Gastrocnemius medialis (tissue), 4 donors: ENCODE results near the gene RALGPS2. TPM values are rescaled to one million over a fixed set of nuclear protein-coding genes. Genes with fewer than 3 reads are reported as not detected.

Experiments
- ATAC-seq, 2 donors: fragments of 150-250 bp; one replicate each; pipeline ENCODE4 v1.9.1; 2016
- DNase-seq, 2 donors: peaks; one replicate each; pipeline ENCODE4 v3.0.0-alpha.2; 2019
- H3K27ac ChIP-seq, 4 donors: fragments of 200-600 bp; sonication (generic); 1 replicate in 1 of 4; 2 replicates in 3 of 4; pipeline ENCODE4 v1.5.1; 2016 to 2018; ENCODE audit warnings: mild to moderate bottlenecking in 2 of 4, moderate library complexity in 1 of 4
- H3K27me3 ChIP-seq, 3 donors: fragments of 200-600 bp; sonication (generic) in 2 of 3; 1 replicate in 1 of 3; 2 replicates in 2 of 3; pipeline versions ENCODE4 v1.5.1 to v1.6.0; 2016 to 2019; ENCODE audit warnings: mild to moderate bottlenecking in 1 of 3, moderate library complexity in 1 of 3
- H3K36me3 ChIP-seq, 2 donors: fragments of 200-600 bp; sonication (generic) in 1 of 2; one replicate each; pipeline ENCODE4 v1.5.1; 2017 to 2018
- H3K4me1 ChIP-seq, 2 donors: fragments of 200-600 bp; sonication (generic) in 1 of 2; one replicate each; pipeline ENCODE4 v1.5.1; 2016 to 2017; ENCODE audit warnings: mild to moderate bottlenecking in 2 of 2
- H3K4me3 ChIP-seq, 4 donors: fragments of 200-600 bp; sonication (generic) in 3 of 4; 1 replicate in 1 of 4; 2 replicates in 3 of 4; pipeline ENCODE4 v1.5.1; 2016 to 2019; ENCODE audit warnings: mild to moderate bottlenecking in 2 of 4
- H3K9me3 ChIP-seq, 3 donors: fragments of 200-600 bp; sonication (generic) in 2 of 3; 1 replicate in 1 of 3; 2 replicates in 2 of 3; pipeline ENCODE4 v1.5.1; 2016 to 2019
- CTCF ChIP-seq, 5 experiments: fragments of 450-650 bp in 3 of 5; fragments of 200-600 bp in 2 of 5; sonication (generic) in 2 of 5; IDR thresholded peaks in 4 of 5; conservative IDR thresholded peaks in 1 of 5; 1 replicate in 4 of 5; 2 replicates in 1 of 5; pipeline ENCODE4 v1.5.1; 2016 to 2019; ENCODE audit warnings: antibody characterized with exemption in 5 of 5, mild to moderate bottlenecking in 3 of 5, moderate library complexity in 3 of 5
- POLR2A ChIP-seq, 2 donors: fragments of 450-650 bp; IDR thresholded peaks; one replicate each; pipeline ENCODE4 v1.6.1; 2017; ENCODE audit warnings: antibody characterized with exemption in 2 of 2, mild to moderate bottlenecking in 2 of 2, moderate library complexity in 2 of 2
- in situ Hi-C, 4 donors: fragments of 200-750 bp; cut with MboI; loops; one replicate each; pipeline versions ENCODE4 v1.15.0 to v1.8.0; 2017; ENCODE audit warnings: low sequenced_read_pairs in 4 of 4
- intact Hi-C: fragments of 100-400 bp; cut with DNase I; formaldehyde crosslinking; loops from one replicate; pipeline ENCODE4 v1.15.1; 2023; ENCODE audit warnings: low total_unique reads
- total RNA-seq, 4 donors: library from RNA; depleted of rRNA; stranded (reverse); fragments of >200 nt; gene quantifications; one replicate each; pipeline versions ENCODE4 v1.1.0 to v1.2.3, GENCODE V29; 2016

Gene RALGPS2
- total RNA-seq, 4 donors from 2014 or later = 1.1 to 6.5 (median 2.5) TPM

GRCh38 chr1:178867670-178868069 lies 142.6 kb downstream of the RALGPS2 start:
- peak overlapping the region; percentile 76 to 84 (median 82) for H3K27ac ChIP-seq
- intact Hi-C loops (loop anchor here (5.0 to 10.0 kb wide), 3 partner anchors 140 to 330 kb away; partner anchors contain the start of genes FAM20B and RALGPS2), in situ Hi-C loops (no loop called here)
- H3K9me3 ChIP-seq = no peaks in the 10 kb centered on the region
- peaks cover 40 to 53% of the 10 kb centered on the region in 2 donors for H3K4me1 ChIP-seq
- H3K27me3 ChIP-seq = no peaks in the 10 kb centered on the region
- H3K36me3 ChIP-seq = no peaks in the 10 kb centered on the region
- peak in 1 of 2 donors; percentile 52 for ATAC-seq
- TF ChIP-seq CTCF (IDR thresholded peaks at IDR 0.05 in 4 of 5, conservative IDR thresholded peaks at IDR 0.05 in 1 of 5) (no peak), POLR2A (IDR thresholded peaks at IDR 0.05) (no peak)
- H3K4me3 ChIP-seq = peak overlapping the region; percentile 54 to 63 (median 58)
- DNase-seq = no peak

- Histone ChIP-seq H3K36me3 (no peaks in the 10 kb centered on the region), H3K27me3 (no peaks in the 10 kb centered on the region), H3K9me3 (no peaks in the 10 kb centered on the region), H3K4me1 (peaks cover 36 to 54% of the 10 kb centered on the region in 2 donors), H3K4me3 (peak overlapping the region; percentile 54 to 63 (median 58)), H3K27ac (peak overlapping the region; percentile 76 to 84 (median 82))
- no peak for ATAC-seq
- no peak for DNase-seq
- in situ Hi-C loops = no loop called here
- no peak for TF ChIP-seq POLR2A (IDR thresholded peaks at IDR 0.05)
- no peak for TF ChIP-seq CTCF (IDR thresholded peaks at IDR 0.05 in 4 of 5, conservative IDR thresholded peaks at IDR 0.05 in 1 of 5)
- intact Hi-C loops = loop anchor here (5.0 to 10.0 kb wide), 3 partner anchors 141 to 331 kb away; partner anchors contain the start of genes FAM20B and RALGPS2
Measured at GRCh38 chr1:178868706-178869105, 143.7 kb downstream of the RALGPS2 start.

- in situ Hi-C loops = no loop called here
- intact Hi-C loops = loop anchor here (5.0 to 10.0 kb wide), 3 partner anchors 142 to 332 kb away; partner anchors contain the start of genes FAM20B and RALGPS2
- Histone ChIP-seq H3K27ac (peak overlapping the region; percentile 76 to 84 (median 82)), H3K9me3 (no peaks in the 10 kb centered on the region), H3K27me3 (no peaks in the 10 kb centered on the region), H3K4me1 (peaks cover 36 to 49% of the 10 kb centered on the region in 2 donors), H3K36me3 (no peaks in the 10 kb centered on the region), H3K4me3 (peak overlapping the region; percentile 54 to 63 (median 58))
- DNase-seq (no peak), ATAC-seq (peak; percentile 78 to 81)
- TF ChIP-seq CTCF (IDR thresholded peaks at IDR 0.05 in 4 of 5, conservative IDR thresholded peaks at IDR 0.05 in 1 of 5) = peak in 1 of 5 experiments; percentile 16
- peak in 1 of 2 donors; percentile 12 for TF ChIP-seq POLR2A (IDR thresholded peaks at IDR 0.05)
Measured at GRCh38 chr1:178869119-178869697, 144.2 kb downstream of the RALGPS2 start.

GRCh38 chr1:178870221-178870620 lies 145.2 kb downstream of the RALGPS2 start:
- DNase-seq (no peak), ATAC-seq (no peak)
- Histone ChIP-seq H3K36me3 (no peaks in the 10 kb centered on the region), H3K4me3 (peak overlapping the region; percentile 20 to 63 (median 58)), H3K9me3 (no peaks in the 10 kb centered on the region), H3K27ac (peak overlapping the region; percentile 76 to 84 (median 82)), H3K4me1 (peaks cover 36 to 41% of the 10 kb centered on the region in 2 donors), H3K27me3 (no peaks in the 10 kb centered on the region)
- in situ Hi-C loops = no loop called here
- intact Hi-C loops = no loop called here
- TF ChIP-seq POLR2A (IDR thresholded peaks at IDR 0.05) (no peak), CTCF (IDR thresholded peaks at IDR 0.05 in 4 of 5, conservative IDR thresholded peaks at IDR 0.05 in 1 of 5) (no peak)
